NCI-H1694 treated with DMSO at 0.1 percent for 48 hours (cell line): ENCODE data around the gene TMPRSS4.

ENCODE experiments used
- DNase-seq: peaks from one replicate; lab custom pipeline; 2025; lab: John Stamatoyannopoulos, UW

The TMPRSS4 gene

DNA sequence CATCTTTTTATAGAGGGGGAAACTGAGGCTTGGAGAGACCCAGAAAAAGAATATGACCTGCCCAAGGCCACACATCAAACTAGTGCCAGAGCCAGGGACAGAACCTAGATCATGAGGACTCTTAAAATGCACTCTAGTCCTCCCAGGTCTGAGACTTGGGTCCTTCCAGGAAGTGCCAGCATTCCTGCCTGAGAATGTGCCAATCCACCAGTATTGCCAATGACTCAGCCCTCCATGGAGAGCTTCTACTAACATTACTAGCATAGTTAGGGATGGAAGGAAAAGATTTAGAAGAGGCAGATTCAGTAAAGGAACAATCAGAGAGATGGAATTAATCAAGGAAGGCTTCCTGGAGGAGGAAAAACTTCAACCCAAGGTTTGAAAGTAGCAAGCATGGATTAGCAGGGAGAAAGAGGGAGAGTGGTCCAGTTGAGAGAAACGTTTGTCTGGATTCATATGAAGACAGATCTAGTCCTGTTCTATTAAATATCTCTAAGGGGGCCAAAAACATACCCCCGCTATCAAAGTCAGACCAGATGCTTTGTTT, 30.0 kb downstream of the TMPRSS4 start:
- no peak for DNase-seq

DNA sequence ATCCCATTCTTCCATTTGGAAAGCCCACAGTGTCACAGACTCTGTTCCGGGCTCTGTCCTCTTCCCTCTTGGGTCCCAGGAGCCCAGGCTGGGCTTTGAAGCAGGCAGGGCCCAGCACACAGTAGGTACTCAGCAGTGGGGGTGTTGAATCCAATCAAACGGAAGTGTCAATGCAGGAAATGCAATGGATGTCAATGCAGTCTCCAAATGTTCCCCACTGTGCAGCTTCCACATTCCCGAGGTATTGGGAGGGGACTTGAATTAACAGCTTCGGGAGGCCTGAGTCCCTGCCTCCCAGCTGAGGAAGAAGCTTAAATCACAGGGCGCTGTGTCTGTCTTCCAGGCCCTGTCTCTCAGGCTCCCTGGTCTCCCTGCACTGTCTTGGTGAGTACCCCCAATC, 31.6 kb downstream of the TMPRSS4 start:
- no peak for DNase-seq

DNA sequence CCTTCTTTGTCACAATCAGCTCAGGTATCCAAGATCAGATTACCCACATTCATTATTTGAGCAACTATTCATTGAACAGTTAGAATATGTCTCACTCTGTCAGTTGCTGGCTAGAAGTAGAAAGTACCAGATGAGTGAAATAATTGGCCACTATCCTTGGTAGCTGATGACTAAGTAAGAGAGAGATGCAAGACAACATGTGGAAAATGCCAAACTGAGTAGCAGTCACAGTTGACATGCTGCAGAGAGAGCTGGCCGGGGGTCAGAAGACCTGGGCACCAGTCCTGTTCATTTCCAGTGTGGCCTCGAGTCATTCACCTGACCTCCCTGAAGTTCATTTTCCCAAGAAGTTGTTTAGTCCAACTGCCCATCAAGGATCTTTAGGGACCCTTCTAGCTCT, 32.4 kb downstream of the TMPRSS4 start:
- DNase-seq, result no peak

DNA sequence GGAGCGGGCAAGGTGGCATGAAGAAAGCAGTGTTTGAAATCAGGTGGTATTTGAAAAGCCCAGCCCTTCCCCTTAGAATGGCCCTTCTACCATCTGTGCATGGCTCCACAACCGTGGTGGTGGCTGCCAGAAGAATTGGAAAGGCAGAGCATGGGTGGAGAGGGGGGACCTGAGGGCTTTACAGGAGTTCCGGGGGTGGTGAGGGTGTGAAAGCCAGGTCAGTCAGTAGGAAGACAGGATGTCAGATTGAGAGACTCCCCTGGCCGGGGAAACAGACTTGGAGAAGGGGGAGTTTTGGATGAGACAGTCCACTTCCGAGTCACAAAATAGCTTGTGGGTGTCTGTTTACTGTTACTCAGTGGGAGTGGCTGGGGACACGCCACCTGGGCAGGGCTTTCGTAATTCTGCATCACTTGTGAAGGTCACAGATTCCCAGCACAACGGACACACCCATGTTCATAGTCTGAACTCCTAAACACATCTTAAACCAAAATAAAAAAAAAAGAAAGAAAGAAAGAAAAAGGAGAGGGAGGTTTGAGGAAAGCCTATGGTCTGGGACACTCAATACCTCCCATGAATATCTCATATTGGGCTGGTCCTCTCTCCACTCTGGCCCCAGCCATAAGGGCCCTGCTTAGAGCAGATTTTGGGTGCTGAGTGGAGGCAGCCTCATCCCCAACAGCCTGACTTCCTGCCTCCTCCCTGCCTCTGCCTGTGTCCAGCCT, 34.3 kb downstream of the TMPRSS4 start:
- DNase-seq, result no peak

DNA sequence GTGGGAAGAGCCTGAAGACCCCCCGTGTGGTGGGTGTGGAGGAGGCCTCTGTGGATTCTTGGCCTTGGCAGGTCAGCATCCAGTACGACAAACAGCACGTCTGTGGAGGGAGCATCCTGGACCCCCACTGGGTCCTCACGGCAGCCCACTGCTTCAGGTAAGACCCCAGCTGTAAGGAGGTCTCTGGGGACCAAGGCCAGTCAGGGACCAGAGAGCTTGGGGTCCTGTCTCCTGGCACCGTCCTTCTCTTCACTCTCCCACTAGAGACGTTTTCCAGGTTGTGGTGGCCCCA, 34.8 kb downstream of the TMPRSS4 start:
- no peak for DNase-seq

DNA sequence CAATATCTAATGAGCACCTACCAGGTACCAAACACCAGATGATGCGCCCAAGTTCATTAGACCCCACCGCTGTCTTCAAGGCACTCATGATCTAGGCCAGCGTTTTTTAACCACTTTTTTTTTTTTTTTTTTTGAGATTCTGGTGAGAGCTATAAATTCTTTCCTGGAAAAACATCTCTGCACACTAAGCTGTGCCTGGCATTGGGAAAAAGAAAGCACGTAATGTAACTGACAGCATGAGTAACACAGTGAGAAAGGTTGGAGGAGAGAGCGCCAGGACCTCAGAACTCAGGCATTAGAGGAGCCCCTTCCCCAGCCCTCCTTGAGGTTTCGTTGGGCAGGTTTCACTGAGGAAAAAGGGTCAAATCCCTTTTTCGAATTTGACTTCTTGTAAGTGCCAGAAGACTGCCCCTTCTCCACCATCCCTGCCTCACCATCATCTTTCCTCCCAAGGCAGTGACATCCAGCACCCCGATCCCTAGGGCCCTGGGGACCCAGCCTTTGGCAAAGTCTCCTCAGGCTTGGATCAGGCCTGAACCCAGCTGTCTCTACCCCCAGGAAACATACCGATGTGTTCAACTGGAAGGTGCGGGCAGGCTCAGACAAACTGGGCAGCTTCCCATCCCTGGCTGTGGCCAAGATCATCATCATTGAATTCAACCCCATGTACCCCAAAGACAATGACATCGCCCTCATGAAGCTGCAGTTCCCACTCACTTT, 36.0 kb downstream of the TMPRSS4 start:
- DNase-seq, result no peak

DNA sequence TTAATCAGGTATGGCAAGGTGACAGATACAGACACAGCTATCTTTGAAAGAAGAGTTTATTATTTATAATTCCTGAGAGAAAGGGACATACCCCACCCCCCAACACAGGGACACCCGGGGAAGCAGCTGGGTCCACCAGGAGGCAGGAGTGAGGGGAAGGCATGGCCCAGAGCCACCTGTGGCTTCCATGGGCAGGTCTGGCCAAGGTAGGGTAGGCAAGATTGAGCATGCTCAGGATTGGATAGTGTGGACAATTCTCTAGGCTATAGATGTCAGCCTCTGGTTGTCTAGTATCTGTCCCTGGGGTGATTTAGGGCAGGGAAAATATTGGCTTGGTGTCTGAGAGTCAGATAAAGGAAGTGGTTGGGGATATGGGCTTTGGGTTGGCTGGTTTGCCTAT, 37.4 kb downstream of the TMPRSS4 start:
- no peak for DNase-seq

DNA sequence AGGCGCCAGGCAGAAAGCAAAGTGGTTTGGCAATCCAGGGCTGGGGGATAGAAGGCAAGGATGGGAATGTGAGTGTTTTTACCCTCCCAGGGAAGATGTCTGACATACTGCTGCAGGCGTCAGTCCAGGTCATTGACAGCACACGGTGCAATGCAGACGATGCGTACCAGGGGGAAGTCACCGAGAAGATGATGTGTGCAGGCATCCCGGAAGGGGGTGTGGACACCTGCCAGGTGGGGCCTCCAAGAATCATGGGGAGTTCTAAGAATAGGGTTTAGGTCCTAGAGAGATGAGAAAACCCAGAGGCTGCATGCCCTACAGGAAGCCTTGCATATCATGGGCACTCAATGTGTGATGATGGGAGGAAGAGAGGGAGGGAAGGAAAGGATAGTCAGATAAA, 38.2 kb downstream of the TMPRSS4 start:
- DNase-seq, result no peak

DNA sequence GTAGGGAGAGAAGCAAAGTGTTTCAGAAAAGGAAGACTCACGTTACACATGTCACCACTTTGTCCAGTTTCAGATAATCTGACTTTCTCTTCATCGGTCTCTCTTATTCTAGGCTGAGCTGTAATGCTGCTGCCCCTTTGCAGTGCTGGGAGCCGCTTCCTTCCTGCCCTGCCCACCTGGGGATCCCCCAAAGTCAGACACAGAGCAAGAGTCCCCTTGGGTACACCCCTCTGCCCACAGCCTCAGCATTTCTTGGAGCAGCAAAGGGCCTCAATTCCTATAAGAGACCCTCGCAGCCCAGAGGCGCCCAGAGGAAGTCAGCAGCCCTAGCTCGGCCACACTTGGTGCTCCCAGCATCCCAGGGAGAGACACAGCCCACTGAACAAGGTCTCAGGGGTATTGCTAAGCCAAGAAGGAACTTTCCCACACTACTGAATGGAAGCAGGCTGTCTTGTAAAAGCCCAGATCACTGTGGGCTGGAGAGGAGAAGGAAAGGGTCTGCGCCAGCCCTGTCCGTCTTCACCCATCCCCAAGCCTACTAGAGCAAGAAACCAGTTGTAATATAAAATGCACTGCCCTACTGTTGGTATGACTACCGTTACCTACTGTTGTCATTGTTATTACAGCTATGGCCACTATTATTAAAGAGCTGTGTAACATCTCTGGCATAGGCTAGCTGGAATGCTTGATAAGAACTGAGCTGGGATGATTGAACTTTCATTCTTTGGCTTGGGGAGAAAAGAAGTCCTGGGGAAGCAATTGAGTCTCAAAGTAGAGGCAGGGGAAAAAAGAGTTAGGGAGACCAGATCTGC, 41.1 kb downstream of the TMPRSS4 start:
- no peak for DNase-seq

DNA sequence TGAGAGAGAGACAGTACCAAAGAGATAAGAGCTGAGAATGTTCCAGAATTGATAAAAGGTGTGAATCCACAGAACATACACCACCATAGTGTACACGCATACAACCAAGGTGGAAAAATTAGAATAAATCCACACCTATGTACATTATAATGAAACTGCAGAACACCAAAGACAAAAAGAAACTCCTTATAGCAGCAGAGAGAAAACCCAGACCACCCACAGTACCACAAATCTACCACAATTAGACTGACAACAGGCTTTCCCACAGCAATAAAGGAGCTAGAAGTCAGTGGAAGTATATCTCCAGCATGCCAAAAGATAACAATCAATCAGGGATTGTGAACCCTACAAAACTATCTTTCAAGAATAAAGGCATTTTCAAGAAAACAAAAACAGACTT, 43.9 kb downstream of the TMPRSS4 start:
- no peak for DNase-seq

DNA sequence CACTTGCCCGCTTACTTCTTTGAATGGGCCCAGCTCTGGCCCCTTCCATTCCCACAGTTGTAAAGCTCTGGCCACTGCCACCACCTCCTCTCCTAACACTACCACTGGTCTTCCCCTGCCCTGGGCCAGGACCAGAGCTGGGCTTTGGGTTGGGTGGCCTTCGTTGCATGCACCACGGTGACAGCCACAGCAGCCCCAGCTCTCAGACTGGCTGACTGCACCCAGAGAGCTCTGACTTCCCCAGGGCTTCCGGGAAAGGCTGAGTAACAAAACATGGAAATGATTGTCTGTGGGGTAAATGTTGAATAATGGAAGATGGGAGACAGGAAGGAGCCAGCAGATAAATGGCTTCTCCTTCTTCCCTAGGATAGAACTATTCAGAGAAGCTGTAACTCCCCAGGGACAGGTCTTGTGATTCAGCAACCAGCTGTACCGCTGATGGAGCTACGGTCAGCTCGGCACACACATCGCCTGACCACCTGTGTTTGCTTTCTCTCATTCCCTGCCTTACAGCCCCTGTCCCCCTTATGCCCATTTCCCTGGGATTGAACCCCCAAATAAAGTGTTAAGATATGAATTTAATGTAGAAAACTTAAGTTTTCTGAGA, 48.2 kb downstream of the TMPRSS4 start:
- DNase-seq, result no peak

DNA sequence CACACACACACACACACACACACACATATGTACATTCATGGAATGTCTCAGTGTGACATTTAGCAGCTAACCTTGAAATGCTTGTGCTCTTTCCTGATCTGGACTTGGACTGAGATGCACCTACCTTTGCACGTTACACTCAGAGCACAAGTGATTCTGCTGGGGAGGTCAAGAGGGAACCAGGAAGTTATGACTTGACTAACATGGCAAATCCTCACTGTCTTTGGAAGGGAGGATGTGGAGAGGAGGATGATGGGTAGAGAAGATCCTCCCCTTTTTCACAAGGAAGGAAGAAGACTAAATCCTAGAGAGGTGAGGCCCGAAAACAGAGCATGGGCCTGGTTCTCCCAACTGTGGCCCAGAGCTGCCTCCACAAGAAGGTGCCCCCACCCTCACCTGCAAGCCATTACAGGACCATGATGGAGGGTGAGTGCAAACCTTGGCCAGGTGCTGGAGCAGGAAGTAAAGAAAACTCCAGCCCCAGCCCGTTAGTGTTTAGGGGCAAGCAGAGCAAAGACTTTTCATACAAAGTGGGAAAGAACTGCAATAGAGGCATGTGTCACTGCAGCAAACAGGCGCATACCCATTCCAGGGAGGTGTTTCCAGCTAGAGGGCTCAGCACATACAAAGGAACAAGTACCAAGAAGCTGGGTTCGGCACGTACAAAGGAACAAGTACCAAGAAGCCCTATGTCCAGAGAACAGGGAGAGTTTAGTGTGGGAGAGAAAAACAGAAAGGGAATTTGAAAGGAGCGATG, 49.4 kb downstream of the TMPRSS4 start:
- no peak for DNase-seq

DNA sequence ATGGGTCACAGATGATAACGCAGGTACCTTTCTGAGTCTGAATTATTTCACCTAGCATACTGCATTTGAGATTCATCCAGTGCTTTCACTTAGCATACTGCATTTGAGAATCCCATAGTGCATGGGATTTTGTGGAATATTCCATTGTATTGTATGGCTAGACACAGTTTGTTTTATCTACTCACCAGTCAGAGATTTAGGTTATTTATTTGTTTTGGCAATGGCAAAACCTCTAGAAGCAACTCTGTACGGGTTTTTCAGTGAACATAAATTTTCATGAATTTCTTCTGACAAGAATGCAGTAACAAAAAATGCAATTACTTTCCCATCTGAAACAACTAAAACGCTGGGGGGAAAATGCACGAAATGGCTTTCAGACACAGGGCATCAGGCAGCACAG, 51.4 kb downstream of the TMPRSS4 start:
- DNase-seq, result no peak

DNA sequence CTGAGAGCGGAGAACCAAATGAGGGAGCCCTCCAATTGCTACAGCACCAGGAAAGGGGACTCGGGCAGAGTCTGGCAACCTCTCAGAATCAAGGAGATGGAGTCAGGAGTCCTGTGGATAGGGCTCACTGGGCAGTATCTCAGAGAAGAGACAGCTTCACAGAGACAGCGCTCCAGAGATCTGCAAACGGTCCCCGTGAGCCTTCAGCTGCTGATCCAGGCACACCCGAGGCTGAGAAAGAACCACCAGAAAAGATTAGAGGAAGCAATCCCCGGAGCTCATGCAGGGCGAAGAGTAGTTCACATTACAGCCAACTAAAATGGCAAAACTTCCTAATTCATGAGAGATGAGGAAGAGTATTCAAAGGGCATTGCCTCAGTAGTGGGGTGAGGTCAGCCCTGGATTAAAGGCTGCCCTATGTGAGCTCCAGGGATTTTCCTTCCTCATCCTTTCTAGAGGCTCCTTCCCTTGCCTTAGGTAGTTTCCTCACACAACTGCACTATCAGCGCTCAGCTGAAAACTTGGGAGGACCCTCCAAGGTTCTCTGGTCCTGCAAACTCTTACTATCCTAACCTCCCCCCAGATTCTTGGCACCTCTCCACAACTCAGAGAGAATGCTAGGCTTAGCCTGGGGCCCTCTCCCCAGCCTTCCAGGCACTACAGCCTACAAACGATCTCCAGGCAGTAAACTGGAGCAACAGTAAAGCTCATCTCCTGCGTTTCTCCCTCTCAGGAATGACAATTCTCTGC, 52.0 kb downstream of the TMPRSS4 start:
- DNase-seq, result no peak

DNA sequence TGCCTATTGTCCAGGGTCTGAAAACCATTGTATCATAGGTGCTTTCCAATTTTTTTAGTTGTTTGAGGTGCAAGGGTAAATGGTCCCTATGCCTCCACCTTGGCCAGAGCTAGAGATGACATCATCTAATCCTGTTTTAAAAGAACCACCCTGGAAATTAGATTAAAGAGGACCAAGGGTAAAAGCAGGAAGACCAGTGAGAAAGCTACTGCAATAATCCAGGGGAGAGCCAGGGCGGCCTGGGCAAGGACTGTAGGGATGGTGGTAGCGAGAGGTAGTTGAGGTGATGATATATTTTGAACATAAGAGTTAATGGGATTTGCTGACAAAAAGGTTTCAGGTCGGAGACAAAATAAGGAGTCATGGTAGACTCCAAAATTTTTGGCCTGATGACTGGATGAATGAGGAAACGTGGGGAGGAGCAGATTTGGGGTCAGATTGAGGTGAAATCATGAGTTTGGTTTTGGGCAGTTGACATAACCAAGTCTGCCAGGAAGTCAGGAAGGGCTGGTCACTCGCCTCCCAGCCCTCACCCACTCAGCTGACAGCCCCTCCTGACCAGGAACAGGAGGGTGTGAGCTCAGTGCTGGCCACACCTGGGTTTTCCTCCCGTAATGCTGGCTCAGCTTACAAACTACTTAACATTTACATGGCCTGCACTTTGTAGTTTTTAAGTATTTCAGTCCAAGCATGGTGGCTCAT, 52.7 kb downstream of the TMPRSS4 start:
- DNase-seq, result no peak

DNA sequence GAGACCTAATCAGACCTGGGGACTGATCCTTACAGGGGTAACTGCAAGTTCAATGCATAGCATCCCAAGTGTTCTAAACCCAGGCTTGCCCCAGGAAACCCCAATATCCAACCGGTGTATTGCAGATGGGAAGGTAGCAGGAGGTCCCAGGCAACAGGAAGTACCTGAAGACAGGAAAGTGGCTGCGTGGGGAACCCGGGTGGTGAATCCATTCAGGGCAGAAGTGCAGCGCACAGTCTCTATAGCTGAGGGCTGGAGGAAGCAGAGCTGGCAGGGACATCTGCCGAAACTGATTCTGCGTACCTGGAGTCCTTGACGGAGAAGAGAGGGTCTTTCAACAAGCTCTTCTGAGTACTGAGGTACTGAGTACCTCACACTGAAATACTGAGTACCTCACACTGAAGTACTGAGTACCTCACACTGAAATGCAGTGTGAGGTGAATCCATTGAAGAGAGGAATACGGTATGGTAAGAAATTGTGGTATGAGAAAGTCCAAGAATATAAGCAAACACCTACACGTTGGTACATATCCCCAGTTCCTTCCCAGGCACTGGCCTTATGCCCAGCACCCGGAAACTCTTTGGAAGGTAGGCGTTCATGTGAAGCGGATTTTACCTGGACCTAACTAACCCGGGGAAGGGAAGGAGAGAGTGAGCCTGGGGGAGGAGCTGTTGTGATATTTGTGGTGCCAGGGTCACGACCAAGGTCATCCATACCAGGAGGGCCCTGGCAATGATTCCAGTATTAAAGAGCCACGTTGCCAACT, 55.7 kb downstream of the TMPRSS4 start:
- no peak for DNase-seq

DNA sequence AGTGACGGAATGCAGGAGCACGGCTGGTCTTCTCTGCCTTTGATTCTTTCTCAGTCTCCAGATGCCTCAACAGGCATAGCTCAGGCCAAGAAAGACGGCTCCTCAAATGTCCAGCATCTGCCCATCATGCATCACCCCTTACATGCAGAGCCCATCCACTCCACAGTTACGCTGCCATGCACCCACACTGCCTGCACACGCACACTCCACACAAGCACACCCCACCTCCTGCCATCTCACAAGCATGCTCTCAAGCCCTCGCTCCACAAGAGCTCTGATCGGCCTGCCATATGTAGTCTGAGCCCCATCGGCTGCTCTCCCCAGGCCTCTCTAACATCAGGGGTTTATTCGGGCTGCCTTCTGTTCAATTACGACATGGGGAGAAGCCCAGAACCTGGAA, 56.9 kb downstream of the TMPRSS4 start:
- DNase-seq, result no peak

DNA sequence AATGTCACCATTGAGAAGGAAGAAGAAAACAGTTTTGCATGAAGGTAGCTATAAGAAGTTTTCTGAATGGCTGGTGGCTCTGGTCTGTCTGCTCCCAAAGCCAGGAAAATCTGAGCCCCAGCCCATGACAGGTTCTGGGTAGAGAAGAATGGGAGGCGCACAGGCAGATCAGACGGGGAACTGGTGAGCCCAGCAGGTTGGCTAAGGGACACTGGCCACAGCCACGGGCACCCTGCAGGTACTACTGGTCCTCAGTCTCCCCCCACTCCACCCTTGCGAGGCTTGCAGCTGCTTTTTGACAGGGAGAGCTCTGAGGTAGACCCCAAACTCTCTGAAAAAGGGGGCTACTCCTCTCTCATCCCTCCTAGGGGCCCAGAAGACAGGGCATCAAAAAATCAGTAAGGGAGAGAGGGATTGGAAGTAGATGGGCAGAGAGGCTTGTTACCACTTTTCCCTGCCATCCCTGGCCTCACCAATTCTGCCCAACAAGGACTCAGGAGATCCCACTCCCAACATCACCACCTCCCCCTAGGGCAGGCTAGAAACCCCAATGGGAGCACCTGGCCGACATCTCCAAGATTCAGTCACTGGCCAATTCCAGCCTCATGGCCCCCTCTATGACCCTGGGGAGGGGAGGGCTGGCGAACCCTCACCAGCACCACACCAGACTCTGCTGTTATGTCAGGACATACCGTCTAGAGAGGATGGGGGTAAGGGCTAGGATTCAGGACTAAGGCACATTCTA, 58.3 kb downstream of the TMPRSS4 start:
- no peak for DNase-seq

DNA sequence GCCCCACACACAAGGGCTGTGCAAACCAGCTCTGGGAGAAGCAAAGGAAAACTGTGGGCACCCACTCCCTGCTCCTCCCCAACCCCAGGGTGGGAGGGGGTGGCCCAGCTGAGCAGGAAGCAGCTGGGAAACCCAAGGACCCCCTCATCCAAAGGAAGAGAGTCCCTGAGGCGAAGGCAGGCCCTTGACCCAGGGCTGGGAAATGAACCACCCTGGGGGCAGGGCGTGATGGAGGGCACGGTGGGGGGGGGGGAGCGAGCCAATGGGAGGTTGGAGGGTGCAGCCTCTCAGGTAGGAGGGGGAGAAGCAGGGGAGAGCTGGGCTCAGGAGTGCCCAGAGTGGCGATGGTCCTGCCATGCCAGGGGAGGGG, 58.9 kb downstream of the TMPRSS4 start:
- no peak for DNase-seq
